ENCODE results near the gene ZSCAN10.
"Not testable (repeated sequence)": the region's sequence is repeated elsewhere in the genome, so short reads cannot be mapped to it uniquely, and the experiment has no call there.

Gene ZSCAN10

GRCh38 chr16:3057181-3058138, 41.6 kb downstream of the ZSCAN10 start:
- no peak for TF ChIP-seq CTCF (IDR thresholded peaks at IDR 0.05; ENCODE audit: control insufficient read depth, insufficient read depth, low read depth, low read length, missing control alignments)
- no peak for DNase-seq (ENCODE audit: low read depth)
- no peak overlapping the region for H3K4me3 ChIP-seq (ENCODE audit: control insufficient read depth, low read depth, low read length)

GRCh38 chr16:3056336-3057180, 42.5 kb downstream of the ZSCAN10 start:
- no peak for TF ChIP-seq CTCF (IDR thresholded peaks at IDR 0.05; ENCODE audit: control insufficient read depth, insufficient read depth, low read depth, low read length, missing control alignments)
- H3K4me3 ChIP-seq (ENCODE audit: control insufficient read depth, low read depth, low read length), result no peak overlapping the region
- DNase-seq (ENCODE audit: low read depth), result no peak

GRCh38 chr16:3055734-3056115, 43.4 kb downstream of the ZSCAN10 start:
- not testable (repeated sequence) for DNase-seq (ENCODE audit: low read depth)

GRCh38 chr16:3054965-3055733, 43.9 kb downstream of the ZSCAN10 start:
- H3K4me3 ChIP-seq (ENCODE audit: control insufficient read depth, low read depth, low read length), result no peak overlapping the region
- no peak for TF ChIP-seq CTCF (IDR thresholded peaks at IDR 0.05; ENCODE audit: control insufficient read depth, insufficient read depth, low read depth, low read length, missing control alignments)
- DNase-seq (ENCODE audit: low read depth), result no peak

More at GRCh38 chr16:3055734-3056115, 43.4 kb downstream of the ZSCAN10 start:
- not testable (repeated sequence) for H3K4me3 ChIP-seq (ENCODE audit: control insufficient read depth, low read depth, low read length)

- DNase-seq (ENCODE audit: low read depth); H3K4me3 ChIP-seq (ENCODE audit: control insufficient read depth, low read depth, low read length): not testable (repeated sequence)
Measured at GRCh38 chr16:3053330-3053710, 45.8 kb downstream of the ZSCAN10 start.

GRCh38 chr16:3052571-3053329, 46.3 kb downstream of the ZSCAN10 start:
- not testable (repeated sequence) for H3K4me3 ChIP-seq (ENCODE audit: control insufficient read depth, low read depth, low read length); DNase-seq (ENCODE audit: low read depth)

GRCh38 chr16:3051494-3051893, 47.6 kb downstream of the ZSCAN10 start:
- no peak for TF ChIP-seq CTCF (IDR thresholded peaks at IDR 0.05; ENCODE audit: control insufficient read depth, insufficient read depth, low read depth, low read length, missing control alignments)
- H3K4me3 ChIP-seq (ENCODE audit: control insufficient read depth, low read depth, low read length), result no peak overlapping the region
- DNase-seq (ENCODE audit: low read depth), result no peak
